Stimulated activated CD4-positive, alpha-beta T cell treated with anti-CD3 and anti-CD28 coated beads, Interleukin-15, amount 100 ng/mL, for 48 hours (primary cell): ENCODE measurements around the gene AMOTL2.

Experiments
- DNase-seq, 2 donors: peaks; one replicate each; pipeline ENCODE4 v3.0.0-alpha.2; 2020; ENCODE audit warnings: low read depth in 2 of 2

AMOTL2 gene

DNA sequence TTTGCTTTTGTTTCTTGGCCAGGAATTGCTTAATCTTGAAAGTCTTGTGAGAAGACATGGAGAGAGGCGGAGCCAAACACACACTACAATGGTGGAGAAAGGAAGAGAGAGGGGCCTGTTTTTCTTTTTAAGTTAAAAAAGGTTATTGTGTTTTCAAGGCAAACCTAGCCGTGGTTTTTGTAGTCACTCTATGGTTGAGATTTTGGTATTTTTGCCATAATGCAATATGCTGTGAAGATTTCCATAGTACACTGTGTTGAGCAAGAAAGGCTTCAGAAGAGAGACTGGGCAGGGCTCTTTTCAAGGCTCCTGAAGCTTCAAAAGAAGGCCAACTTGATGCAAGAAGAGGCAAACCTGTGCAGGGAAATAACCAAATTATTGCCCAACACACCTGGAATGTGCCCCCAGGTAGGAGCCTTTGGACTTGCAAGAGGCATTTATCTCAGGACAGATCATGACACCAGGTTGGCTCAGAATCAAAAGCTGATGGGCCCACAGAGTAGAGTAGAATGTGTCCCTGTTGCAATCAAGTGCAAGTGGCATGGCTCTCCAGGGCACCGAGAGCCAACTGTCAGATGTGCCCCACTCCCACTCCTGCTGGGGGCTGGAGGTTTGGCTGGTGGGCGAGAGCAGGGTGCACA lies 22.1 kb downstream of the AMOTL2 start:
- no peak for DNase-seq

DNA sequence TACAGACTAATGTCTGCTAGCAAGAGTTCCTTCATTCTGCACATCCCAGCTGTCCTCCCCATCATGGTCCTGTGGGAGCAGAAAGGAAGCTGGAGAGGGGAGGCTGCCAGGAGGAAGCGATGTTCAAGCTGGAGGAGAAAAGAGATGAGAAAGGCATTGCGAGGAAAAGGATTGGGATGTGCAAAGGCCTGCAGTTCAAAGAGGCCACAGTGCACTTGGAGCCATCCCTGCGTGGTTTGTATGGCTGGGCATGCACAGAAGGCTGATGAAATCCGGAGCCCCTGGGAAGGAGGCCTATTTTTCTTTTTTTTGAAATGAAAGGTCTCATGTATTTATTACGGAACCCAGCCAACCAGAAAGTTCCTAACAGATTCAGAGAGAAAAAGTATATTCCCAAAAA lies 22.8 kb downstream of the AMOTL2 start:
- DNase-seq = no peak

DNA sequence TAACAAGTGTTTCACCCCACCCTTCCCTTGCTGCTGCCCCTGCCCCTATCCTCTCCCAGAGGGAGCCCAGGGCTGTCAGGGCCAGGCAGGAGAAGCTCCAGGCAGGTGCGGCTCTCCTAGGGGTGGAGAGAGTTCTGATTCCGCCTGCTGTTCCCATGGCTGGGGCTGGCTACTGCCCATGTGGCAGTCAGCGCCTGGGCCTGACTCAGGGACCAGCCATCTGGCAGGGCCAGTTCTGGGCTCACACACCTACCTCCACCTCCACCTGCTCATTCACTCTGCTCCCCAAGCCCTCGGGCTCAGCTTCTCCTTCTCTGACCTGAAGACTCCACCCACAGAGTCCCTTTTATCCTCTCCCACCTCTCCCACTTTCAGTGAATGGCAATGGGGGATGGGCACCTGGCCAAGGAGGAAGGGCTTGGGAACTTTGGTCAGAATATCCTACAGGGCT lies 23.4 kb downstream of the AMOTL2 start:
- no peak for DNase-seq

DNA sequence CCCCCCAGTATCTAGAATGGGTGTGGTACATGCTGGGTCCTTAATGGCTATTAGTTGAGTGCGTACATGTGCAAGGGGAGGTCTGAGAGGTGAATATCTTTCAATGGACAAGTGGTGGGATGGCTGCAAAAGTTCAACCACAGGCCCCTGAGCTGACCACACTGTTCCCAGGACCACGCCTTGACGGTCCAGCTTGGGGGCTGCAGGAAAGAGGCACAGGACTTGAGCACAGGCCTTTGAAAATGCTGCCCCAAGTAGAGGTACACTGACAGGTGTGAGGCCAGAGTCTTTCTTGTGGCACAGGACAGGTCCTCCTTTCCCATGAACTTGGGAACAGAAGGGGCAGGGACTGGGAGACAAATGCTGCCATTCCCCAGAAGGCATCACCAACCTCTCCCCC lies 24.0 kb downstream of the AMOTL2 start:
- no peak for DNase-seq

DNA sequence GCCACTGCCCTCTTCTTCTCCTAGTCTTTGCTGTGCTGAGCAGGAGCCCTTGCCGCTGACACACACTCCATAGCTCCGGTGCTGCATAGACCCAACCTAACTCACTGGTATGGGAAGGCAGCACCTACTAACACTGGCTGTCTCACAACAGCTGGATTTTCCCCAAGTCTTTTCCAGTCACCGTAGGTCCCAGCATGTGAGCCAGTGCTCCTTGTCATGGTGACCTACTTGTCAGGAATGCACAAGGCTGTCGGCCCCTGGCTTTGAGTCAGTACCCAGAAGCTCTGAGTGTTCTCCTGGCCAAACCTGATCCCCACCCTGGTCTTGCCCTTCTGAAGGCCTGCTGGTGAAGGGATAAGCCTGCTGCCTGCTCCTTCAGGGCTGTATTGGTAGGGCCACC lies 25.7 kb downstream of the AMOTL2 start:
- no peak for DNase-seq

DNA sequence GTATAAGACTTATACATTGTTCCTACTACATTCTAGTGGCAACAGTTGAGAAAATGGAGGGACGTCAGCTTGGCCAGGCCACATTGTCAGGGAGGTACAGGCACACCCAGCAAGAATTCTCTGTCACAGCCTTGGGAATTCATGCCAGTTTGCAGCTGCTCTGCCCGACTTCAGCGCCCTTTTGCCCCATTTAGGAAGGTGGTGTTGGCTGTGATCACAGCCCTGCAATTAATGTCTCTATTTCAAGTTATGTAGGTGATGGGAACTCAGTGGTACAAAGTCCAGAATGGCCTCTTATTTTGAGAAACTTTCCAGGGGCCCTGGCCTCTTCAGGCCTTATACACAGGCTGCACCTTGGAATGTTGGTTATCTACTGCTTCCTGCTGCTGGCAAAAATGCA lies 26.7 kb downstream of the AMOTL2 start:
- DNase-seq = no peak

DNA sequence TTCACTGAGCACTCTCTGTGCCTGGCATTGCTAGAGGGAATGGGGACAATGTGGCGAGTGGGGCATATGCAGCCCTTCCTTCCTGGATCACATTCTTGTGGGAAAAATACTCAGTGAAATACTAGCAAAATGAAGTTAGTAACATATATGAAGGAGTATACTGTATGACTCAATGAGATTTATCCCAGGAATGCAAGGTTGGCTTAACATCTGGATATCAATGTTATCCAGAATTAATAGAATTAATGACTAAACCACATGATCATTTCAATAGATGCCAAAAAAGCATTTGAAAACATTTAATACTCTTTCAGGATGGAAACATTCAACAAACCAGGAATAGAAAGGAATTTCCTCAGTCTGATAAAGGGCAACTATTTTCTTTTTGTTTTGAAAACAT lies 27.5 kb downstream of the AMOTL2 start:
- DNase-seq = no peak

DNA sequence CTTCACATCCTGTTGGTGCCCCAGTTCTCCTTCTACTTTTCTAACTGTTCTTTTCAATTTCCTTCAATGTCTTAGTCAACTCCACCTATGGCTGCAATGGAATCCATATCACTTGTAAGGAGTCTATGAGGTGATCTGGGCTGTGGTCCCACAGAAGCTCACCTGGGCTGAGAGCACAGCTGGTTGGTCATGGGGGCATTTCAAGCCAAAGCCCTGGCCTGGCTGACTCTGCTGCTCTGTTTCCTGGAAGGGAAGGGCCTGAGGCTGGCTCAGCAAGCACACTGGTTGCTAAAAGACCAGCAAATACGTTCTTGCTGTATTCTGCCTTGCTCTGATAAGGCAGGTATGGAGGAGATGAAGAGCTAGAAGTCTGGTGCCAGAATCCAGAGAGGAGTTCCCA lies 29.0 kb downstream of the AMOTL2 start:
- no peak for DNase-seq

DNA sequence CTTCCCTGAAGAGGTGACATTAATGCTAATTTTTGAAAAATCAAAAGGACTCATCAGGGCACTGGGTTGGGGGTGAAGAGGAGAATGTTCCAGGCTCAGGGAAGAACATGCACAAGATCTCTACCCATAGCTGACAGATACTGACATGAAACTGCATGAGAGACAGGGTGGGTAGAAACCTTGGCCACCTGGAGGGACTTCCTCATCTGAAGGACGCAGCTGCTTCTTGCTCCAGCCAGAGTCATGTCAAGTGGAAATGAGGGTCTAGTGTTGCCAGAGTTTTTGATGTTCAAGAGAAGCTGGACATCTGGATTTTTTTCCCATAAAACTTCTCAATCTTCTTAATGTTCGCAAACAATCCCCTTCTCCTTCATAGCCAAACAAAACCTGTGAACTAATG lies 29.7 kb downstream of the AMOTL2 start:
- no peak for DNase-seq

DNA sequence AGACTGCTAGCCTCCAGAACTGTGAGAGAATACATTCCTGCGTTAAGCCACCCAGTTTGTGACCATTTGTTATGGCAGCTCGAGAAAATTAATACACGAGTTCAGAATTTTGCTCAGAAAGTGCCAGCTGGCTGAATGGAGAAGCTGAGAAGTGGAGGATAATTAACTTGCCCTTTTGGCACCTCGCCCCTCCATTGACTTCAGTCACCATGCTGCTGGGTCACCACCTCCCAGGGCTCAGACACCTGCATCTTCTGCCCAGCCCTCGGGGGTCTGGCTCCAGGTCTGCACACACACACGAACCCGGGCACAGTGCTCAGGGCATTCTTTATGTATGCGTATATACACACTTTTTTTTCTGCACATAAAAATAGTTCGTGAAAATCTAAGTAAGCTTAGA lies 32.0 kb downstream of the AMOTL2 start:
- DNase-seq = no peak

DNA sequence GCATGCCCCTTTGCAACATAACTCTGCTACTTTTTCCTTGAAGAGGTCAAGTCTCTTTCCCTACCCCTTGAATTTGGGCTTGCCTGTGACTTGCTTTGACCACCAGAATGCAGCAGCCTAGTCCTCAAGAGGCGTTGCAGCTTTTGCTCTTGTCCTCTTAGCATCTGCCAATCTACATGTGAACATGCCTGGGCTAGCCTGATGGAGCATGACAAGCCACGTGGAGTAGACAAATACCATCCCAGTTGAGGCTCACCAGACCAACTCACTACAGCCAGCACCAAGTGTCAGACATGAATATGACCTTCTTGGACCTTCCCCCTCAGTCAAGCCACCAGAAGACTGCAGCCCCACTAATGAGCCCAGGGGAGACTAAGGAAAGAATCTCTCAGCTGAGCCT lies 32.9 kb downstream of the AMOTL2 start:
- no peak for DNase-seq

DNA sequence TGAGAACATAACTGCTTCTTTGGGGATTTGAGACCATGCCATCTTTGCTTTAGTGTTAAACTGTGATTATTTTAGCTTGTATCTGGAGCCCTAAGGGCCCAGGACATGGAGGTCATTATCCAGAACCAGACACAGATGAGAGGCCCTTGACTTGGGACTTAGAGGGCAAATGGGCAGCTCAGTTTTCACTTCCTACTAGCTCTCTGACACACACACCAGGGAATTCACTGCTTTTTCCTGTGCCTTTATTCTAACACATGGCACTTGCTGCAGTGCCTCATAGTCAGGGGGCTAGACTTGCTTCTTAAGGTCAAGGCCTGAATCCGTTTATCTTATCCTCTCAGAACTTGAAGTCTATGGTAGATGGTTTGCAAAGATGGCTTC lies 33.3 kb downstream of the AMOTL2 start:
- no peak for DNase-seq

DNA sequence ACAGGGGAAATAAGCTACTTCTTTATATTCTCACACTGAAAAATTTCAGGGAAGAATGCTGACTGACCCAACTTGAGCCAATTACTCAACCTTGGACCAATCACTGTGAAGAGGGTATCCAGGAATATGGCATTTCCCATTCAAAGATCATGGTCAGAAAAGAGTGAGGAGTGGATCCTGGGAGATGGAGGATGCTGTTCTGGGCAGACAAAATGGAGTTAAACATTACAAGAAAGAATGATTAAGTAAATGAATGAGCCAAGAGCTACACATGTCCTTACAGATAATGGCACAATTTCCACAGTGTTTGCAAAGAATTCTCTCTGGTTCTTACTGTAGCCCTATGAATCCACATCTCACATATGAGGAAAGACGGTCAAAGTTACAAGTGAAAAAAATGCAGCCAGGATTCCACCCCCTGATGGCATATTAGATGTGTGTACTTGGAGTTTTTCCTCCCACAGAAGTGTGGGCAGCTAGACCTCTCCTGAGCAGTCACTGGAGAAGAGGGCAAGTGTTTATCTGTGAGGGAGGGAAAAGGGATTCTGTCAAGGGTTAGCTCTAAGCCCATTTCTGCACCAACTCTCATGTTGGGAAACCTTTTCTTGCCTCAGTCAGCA lies 33.8 kb downstream of the AMOTL2 start:
- DNase-seq = no peak

DNA sequence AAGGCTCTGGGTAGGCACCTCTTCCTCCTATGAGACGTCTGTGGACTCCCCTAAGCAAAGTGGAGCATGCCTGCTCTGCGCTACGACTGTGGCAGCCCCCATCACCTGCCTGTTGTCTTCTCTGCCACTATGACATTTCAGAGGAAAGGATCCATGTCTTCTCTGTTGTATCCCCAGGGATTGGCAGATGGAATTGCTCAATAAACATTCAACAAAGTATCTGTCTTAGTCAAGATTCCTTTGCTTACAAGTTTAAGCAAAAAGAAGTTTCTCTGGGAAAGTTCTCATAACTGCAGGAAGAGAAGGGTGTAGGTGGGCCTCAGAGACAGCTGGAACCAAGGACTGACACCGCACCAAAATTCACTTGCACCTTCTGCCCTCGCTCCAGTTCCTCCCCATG lies 34.3 kb downstream of the AMOTL2 start:
- no peak for DNase-seq

DNA sequence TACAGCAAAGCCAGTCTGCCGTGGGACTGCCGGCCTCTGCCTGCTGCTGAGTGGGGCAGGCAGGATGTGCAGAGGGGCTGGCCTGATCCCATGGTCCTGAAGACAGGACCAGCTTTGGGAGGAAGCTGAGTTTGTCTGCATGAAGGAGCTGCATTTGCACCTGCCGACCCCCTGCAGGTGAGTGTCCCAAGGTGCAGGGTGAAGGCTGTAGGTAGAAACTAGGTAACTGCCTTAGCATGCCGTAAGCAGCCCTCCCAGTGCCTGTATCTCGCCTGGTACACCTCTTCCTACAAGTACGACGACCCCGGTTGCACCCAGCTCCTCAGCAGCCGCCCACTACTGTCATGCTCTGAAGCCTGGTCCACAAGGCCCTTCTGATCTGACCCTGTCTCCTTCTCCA lies 34.9 kb downstream of the AMOTL2 start:
- no peak for DNase-seq

DNA sequence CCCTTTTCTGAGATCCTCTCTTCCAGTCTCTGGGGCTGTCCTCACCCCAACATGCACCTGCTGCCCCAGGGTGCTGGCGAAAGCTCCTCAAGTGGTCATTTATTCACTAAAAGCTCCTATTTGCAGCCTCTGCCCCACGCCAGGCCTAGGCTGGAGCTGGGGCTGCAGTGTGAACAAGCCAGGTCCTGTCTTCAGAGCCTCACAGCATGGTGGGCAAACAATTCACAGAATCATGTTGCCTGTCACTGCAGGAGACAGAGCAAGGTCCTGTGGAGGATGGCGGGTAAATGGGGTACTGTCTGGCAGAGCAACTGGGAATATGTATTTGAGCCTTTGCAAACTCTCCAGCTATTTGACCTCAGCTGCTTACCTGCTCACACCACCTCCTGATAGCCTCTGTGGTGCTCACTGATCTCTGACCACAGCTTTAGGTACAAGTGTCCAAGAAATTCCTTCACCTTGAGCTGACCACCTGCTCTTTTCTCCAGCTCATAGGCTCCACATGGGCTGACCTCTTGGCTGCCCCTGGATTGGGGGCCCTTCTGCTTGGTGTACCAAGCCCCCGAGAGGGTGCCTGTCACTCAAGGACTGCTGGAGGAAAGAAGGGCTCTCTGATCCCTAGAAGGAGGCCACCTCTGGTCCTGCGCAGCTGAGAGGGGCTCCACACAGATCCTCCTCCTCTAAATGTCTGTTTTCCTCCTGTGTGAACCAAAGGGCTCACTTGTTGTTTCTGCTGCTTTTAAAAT lies 35.6 kb downstream of the AMOTL2 start:
- no peak for DNase-seq

DNA sequence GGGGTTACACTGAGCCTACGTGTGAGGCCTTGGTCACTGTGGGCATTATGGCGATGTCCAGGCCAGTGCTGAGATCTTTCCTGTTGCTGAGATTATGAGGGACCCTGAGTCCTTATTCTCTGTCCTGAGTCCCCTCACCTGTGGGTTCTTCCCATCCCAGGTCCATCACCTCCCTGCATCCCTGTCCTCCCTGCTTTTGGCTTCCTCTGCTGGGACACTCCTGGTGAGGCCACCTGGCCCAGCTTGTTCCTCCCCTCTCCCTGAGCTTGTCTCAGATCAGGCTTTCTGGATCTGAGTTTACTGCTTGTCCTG lies 36.1 kb downstream of the AMOTL2 start:
- DNase-seq = no peak

DNA sequence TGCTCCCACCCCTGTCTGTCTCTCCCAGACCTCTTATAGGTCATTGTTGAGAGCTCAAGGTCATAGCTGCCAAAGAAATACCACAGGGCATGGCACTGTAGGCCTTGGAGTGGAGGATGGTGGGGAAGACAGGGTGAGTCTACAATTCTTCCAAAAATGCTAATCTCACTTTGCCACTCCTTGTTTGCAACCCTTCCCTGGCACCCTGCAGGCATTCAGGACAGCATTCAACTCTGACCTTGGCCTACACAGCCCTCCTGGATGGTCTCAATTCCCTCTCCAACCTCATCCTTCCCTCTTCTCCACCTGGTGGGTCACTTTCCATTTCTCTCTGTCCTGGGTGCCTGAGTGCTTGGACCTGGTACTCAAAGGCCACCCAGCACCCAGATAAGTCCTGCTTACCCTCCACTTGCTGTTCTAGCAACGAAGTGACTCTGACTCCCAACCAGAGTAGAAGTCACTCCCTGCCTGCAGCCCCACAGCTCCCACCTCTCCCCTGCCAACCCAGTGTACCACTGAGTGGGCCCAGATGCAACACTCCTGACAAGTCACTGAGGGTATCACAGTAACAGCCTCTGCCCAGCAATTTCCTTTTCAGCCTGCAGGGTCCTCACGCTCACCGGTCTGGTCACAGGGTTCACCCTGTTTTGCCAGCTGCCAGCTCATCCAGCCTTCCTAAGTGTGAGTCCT lies 36.6 kb downstream of the AMOTL2 start:
- DNase-seq = no peak

DNA sequence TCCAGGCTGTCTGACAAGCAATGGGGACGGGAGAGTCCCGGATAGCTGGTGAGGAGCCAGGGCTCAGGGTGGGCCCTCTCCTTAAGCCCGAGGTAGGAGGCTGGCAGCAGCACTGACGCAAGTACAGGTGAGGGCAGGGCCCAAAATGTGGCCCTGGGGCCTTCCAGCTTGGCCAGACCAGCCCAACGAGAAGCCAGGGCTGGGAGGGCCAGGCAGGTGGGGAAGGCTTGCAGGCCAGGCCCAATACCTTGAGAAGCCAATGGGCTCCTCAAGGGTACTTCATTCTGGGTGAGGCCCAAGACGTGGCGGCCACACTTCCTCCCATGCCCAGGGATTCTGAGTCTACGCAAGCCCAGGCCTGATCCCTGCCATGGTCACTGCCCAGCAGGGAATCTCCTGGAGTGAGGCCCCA lies 37.2 kb downstream of the AMOTL2 start:
- DNase-seq = no peak

DNA sequence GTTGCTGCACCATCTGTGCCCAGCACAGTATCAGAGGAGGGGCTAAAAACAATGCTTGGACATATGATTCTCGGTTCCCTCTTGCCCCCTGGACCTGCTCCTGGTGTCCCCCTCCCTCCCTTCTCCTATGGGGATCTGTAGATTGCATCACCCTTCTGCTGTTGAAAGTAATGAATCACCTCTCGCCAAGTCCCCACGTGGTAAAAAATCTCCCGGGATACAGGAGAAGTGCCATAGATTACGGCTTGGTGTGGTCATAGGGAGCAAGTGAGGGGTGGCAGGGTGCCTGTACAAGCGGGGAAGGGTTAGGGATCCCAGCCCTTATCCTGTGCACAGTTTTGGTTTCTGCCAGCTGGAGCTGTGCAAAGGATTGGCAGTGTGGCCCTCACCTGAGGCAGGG lies 37.7 kb downstream of the AMOTL2 start:
- no peak for DNase-seq

DNA sequence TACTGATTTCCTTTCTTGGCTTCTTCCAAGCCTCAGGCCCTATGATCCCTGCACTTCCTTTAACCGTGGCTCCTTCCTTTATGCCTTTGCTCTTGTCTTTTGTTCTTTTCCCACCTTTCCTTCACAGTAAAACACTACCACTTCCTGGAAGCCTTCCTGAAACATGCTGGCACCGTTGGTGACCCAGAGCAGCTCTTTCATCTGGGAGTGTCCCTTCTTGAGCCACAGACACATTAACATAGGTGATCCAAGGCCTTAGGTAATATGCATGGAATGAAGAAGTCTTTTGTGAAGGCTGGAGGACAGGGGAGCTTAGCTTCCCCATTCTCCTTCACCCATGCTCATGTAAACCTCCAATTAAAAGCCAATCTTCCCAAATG lies 39.4 kb downstream of the AMOTL2 start:
- DNase-seq = no peak

DNA sequence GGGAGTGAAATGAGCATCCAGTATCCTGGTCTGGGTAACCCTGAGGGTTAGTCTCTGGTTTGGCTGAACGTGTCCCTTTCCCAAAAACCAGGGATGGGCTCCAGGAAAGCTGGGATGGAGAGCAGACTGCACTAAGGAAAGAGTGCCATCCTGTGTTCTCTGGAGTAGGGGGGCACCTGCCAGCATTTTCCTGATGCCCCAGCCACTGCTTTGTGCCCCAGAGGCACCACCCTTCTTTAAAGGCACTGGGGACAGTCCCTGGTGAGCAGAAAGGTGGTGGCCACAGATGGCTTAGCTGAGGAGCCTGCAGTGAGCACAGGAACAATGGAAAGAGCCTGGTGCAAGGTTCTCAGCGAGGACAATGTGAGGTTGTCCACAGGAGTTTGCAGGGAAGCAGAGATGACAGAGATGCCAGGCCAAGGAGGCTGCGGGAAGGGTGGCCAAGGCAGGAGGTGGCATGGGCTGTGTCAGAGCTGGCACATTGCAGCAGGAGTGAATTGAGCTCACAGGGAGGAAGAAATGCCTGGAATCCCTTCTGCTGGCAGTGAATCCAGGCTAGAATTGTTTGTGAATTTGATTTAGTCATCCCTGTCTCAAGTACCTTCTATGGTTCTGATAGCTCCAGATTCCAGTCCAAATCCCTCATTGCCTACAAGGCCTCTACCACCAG lies 39.9 kb downstream of the AMOTL2 start:
- no peak for DNase-seq
